IPS-NIHi7 (cell line): Measurements from ENCODE around the gene LECT2.

Experiments
- DNase-seq: peaks from one replicate; pipeline ENCODE4 v3.0.0; 2012; ENCODE audit warnings: mixed read lengths; ENCODE audit errors: extremely low spot score

Gene LECT2

GRCh38 chr5:135937245-135937911 lies 17.4 kb downstream of the LECT2 start:
- DNase-seq: no peak

GRCh38 chr5:135934939-135935338 lies 19.8 kb downstream of the LECT2 start:
- DNase-seq: no peak

- DNase-seq: peak; percentile 26
Measured at GRCh38 chr5:135930949-135931295, 23.9 kb downstream of the LECT2 start.

GRCh38 chr5:135930029-135930948 lies 24.5 kb downstream of the LECT2 start:
- peak; percentile 69 for DNase-seq

- DNase-seq: no peak
Measured at GRCh38 chr5:135921388-135921787, 33.4 kb downstream of the LECT2 start.

GRCh38 chr5:135920199-135920598 lies 34.6 kb downstream of the LECT2 start:
- DNase-seq: no peak

GRCh38 chr5:135916638-135917263 lies 38.0 kb downstream of the LECT2 start:
- no peak for DNase-seq

- no peak for DNase-seq
Measured at GRCh38 chr5:135915466-135916001, 39.2 kb downstream of the LECT2 start.

GRCh38 chr5:135913713-135914626 lies 40.8 kb downstream of the LECT2 start:
- no peak for DNase-seq

GRCh38 chr5:135905144-135905543 lies 49.6 kb downstream of the LECT2 start:
- no peak for DNase-seq

GRCh38 chr5:135901633-135902032 lies 53.1 kb downstream of the LECT2 start:
- no peak for DNase-seq

- DNase-seq: no peak
Measured at GRCh38 chr5:135900276-135900675, 54.5 kb downstream of the LECT2 start.

GRCh38 chr5:135898651-135899050 lies 56.1 kb downstream of the LECT2 start:
- DNase-seq: no peak
